ENCODE measurements around the gene ICAM5.

DNA sequence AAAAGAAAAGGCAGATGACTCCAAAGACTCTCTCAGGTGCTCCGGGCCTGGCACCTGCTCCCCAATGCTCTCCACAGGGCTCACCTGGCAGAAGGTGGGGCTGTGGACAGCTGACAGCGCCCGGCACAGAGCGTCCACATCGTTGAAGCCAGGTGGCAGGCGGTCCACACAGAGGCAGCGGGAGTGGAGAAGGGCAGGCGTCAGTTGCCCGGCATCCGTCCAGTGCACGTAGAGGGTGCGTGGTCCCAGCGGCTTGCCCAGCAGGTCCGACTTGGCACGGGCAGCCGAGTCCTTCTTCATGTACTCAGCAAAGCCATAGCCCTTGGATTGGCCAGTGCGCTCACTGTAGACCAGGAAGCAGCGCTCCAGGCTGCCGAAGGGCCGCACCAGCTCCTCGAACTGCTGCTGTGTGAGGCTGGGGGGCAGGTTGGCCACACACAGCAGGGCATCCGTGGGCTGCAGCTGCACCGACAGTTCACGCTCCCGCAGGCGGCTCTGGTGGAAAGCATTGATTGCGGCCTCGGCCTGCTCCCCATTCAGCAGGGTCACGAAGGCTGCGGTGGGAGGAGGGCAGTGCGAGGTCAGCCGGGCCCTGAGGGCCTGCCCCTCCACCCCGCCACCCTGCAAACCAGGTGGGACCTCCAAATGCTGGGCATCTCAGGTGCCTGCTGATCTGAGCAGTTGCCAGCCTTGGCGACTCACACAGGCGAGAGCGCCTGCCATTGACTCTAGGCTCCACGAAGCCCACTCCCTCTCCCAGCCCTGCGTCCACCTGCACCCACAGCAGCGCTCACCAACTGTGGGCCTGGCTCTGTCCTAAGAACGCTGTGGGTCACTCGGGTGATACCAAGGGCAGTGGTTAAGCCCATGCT, 39.0 kb downstream of the ICAM5 start:
- TF ChIP-seq, protein P1, sequence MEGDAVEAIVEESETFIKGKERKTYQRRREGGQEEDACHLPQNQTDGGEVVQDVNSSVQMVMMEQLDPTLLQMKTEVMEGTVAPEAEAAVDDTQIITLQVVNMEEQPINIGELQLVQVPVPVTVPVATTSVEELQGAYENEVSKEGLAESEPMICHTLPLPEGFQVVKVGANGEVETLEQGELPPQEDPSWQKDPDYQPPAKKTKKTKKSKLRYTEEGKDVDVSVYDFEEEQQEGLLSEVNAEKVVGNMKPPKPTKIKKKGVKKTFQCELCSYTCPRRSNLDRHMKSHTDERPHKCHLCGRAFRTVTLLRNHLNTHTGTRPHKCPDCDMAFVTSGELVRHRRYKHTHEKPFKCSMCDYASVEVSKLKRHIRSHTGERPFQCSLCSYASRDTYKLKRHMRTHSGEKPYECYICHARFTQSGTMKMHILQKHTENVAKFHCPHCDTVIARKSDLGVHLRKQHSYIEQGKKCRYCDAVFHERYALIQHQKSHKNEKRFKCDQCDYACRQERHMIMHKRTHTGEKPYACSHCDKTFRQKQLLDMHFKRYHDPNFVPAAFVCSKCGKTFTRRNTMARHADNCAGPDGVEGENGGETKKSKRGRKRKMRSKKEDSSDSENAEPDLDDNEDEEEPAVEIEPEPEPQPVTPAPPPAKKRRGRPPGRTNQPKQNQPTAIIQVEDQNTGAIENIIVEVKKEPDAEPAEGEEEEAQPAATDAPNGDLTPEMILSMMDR (IDR thresholded peaks at IDR 0.05) = no peak
- no peak for TF ChIP-seq POLR2A (IDR thresholded peaks at IDR 0.05)
